CD14-positive monocyte (primary cell): ENCODE results near the gene DNPEP. TPM values are rescaled to one million over a fixed set of nuclear protein-coding genes. Genes with fewer than 3 reads are reported as not detected.

Experiments
- DNase-seq, 3 donors: peaks; one replicate each; pipeline ENCODE4 v3.0.0-alpha.2; 2011 to 2022
- H2AFZ ChIP-seq: 2 replicates; pipeline ENCODE4 v1.6.0; 2012; ENCODE audit warnings: mild to moderate bottlenecking, low read depth, low read length, inconsistent platforms; ENCODE audit not compliant: insufficient read depth, poor library complexity, severe bottlenecking
- H3K27ac ChIP-seq, 2 donors: 1 replicate in 1 of 2; 2 replicates in 1 of 2; pipeline ENCODE4 v1.5.1; 2012 to 2013; ENCODE audit warnings: low read length in 2 of 2, control low read depth in 1 of 2, inconsistent platforms in 1 of 2, low read depth in 1 of 2, mild to moderate bottlenecking in 1 of 2
- H3K27me3 ChIP-seq, 2 donors: one replicate each; pipeline versions ENCODE4 v1.6.0 to v1.6.1; 2011 to 2013; ENCODE audit warnings: low read length in 2 of 2; ENCODE audit not compliant: control insufficient read depth in 2 of 2, insufficient read depth in 2 of 2
- H3K36me3 ChIP-seq, 2 donors: replicated peaks in 1 of 2; 1 replicate in 1 of 2; 2 replicates in 1 of 2; pipeline versions ENCODE4 v1.5.1 to v1.6.1; 2012 to 2013; ENCODE audit warnings: low read length in 2 of 2, control low read depth in 1 of 2, inconsistent platforms in 1 of 2, mild to moderate bottlenecking in 1 of 2; ENCODE audit not compliant: insufficient read depth in 2 of 2, control insufficient read depth in 1 of 2
- H3K4me1 ChIP-seq, 2 donors: 1 replicate in 1 of 2; 2 replicates in 1 of 2; pipeline versions ENCODE4 v1.5.1 to v1.6.1; 2012 to 2013; ENCODE audit warnings: low read length in 2 of 2, control low read depth in 1 of 2, inconsistent platforms in 1 of 2, mild to moderate bottlenecking in 1 of 2, moderate library complexity in 1 of 2; ENCODE audit not compliant: insufficient read depth in 2 of 2, control insufficient read depth in 1 of 2
- H3K4me2 ChIP-seq: replicated peaks from 2 replicates; pipeline ENCODE3; 2012; ENCODE audit warnings: low read length, moderate library complexity, mild to moderate bottlenecking; ENCODE audit not compliant: poor library complexity, severe bottlenecking; ENCODE audit errors: extremely low read depth
- H3K4me3 ChIP-seq, 3 experiments: fragments of 200-600 bp in 1 of 3; sonication (generic) in 1 of 3; replicated peaks in 1 of 3; 1 replicate in 2 of 3; 2 replicates in 1 of 3; pipeline ENCODE4 v1.5.1; 2011 to 2013; ENCODE audit warnings: low read length in 3 of 3, mild to moderate bottlenecking in 3 of 3, control low read depth in 2 of 3, low read depth in 2 of 3, inconsistent platforms in 1 of 3, moderate library complexity in 1 of 3
- H3K79me2 ChIP-seq: 2 replicates; pipeline ENCODE4 v1.6.0; 2012; ENCODE audit warnings: mild to moderate bottlenecking, control low read depth, inconsistent platforms, low read length, moderate library complexity; ENCODE audit not compliant: insufficient read depth
- H3K9ac ChIP-seq: 2 replicates; pipeline ENCODE4 v1.6.0; 2017; ENCODE audit warnings: low read length, mild to moderate bottlenecking; ENCODE audit not compliant: insufficient read depth, poor library complexity, severe bottlenecking
- H3K9me3 ChIP-seq, 2 donors: replicated peaks in 1 of 2; 1 replicate in 1 of 2; 2 replicates in 1 of 2; pipeline versions ENCODE4 v1.5.1 to v1.6.1; 2012 to 2013; ENCODE audit warnings: low read length in 2 of 2, control low read depth in 1 of 2; ENCODE audit not compliant: control insufficient read depth in 1 of 2, insufficient read depth in 1 of 2
- H4K20me1 ChIP-seq: 2 replicates; pipeline ENCODE4 v1.6.0; 2012; ENCODE audit warnings: mild to moderate bottlenecking, low read length, control low read depth, moderate library complexity; ENCODE audit not compliant: insufficient read depth
- H3K27ac Mint-ChIP-seq, 7 donors: one replicate each; pipeline ENCODE4 v1.8.0; 2020; ENCODE audit warnings: mild to moderate bottlenecking in 7 of 7, mixed read lengths in 7 of 7, moderate library complexity in 6 of 7, inconsistent platforms in 2 of 7
- H3K27me3 Mint-ChIP-seq, 3 donors: one replicate each; pipeline ENCODE4 v1.8.0; 2021 to 2022; ENCODE audit warnings: low read depth in 3 of 3, mild to moderate bottlenecking in 3 of 3, mixed read lengths in 3 of 3, moderate library complexity in 3 of 3, inconsistent platforms in 1 of 3
- H3K36me3 Mint-ChIP-seq, 2 donors: one replicate each; pipeline ENCODE4 v1.8.0; 2020; ENCODE audit warnings: mixed read lengths in 2 of 2, inconsistent platforms in 1 of 2, mild to moderate bottlenecking in 1 of 2
- H3K4me1 Mint-ChIP-seq: one replicate; pipeline ENCODE4 v1.8.0; 2020; ENCODE audit warnings: mild to moderate bottlenecking, mixed read lengths
- H3K4me3 Mint-ChIP-seq, 2 donors: one replicate each; pipeline ENCODE4 v1.8.0; 2020; ENCODE audit warnings: mild to moderate bottlenecking in 2 of 2, mixed read lengths in 2 of 2, moderate library complexity in 1 of 2
- H3K9me3 Mint-ChIP-seq, 7 donors: one replicate each; pipeline ENCODE4 v1.8.0; 2020 to 2022; ENCODE audit warnings: mixed read lengths in 7 of 7, mild to moderate bottlenecking in 6 of 7, moderate library complexity in 6 of 7, inconsistent platforms in 2 of 7
- CTCF ChIP-seq: fragments of 200-600 bp; IDR thresholded peaks from one replicate; pipeline ENCODE4 v1.8.0; 2022; ENCODE audit warnings: antibody characterized with exemption, mild to moderate bottlenecking
- whole genome bisulfite sequencing: methylation state at CpG from one replicate; pipeline ENCODE4 v1.1.5; 2013; ENCODE audit warnings: missing lambda C conversion rate; ENCODE audit not compliant: insufficient coverage; 5-methylcytosine and 5-hydroxymethylcytosine counted together
- intact Hi-C, 2 donors: fragments of 100-400 bp; cut with micrococcal nuclease; formaldehyde crosslinking; loops; one replicate each; pipeline versions ENCODE4 v1.15.0 to v1.15.1; 2023
- polyA plus RNA-seq, 3 donors: library from polyadenylated mRNA; depleted of rRNA in 1 of 3; unstranded in 2 of 3; stranded (reverse) in 1 of 3; fragments of 300-500 nt in 2 of 3; fragments of >200 nt in 1 of 3; fragmentation: Illumina TruSeq in 2 of 3; gene quantifications; 1 replicate in 2 of 3; 2 replicates in 1 of 3; pipeline ENCODE4 v1.2.3, GENCODE V29; 2012 to 2021

Gene DNPEP
- polyA plus RNA-seq, 3 donors, result 51.6 to 83.1 (median 60.6) TPM

GRCh38 chr2:219422952-219423534, 35.3 kb upstream of the DNPEP start:
- no peak overlapping the region for H3K27ac ChIP-seq
- peaks cover 18 to 24% of the 10 kb centered on the region in 2 donors for H3K4me1 ChIP-seq
- Mint-ChIP-seq H3K4me3 (no peak overlapping the region), H3K4me1 (peaks cover 16% of the 10 kb centered on the region), H3K36me3 (no peaks in the 10 kb centered on the region), H3K27me3 (peaks cover 41 to 58% (median 52%) of the 10 kb centered on the region in 3 donors), H3K27ac (no peak overlapping the region), H3K9me3 (peaks cover 0 to 3% (median 1%) of the 10 kb centered on the region in 7 donors)
- intact Hi-C loops, result loop anchor here in 1 of 2 donors (10.0 kb wide), 1 partner anchor 192 kb away; no protein-coding TSS in a partner anchor
- H2AFZ ChIP-seq, result no peak overlapping the region
- H3K36me3 ChIP-seq, result no peaks in the 10 kb centered on the region
- no peak overlapping the region for H3K9ac ChIP-seq
- DNase-seq, result no peak
- 94% methylated on average over 6 of the region's 8 CpGs for WGBS
- no peaks in the 10 kb centered on the region for H3K79me2 ChIP-seq
- no peak overlapping the region for H3K4me2 ChIP-seq
- peaks cover 4 to 20% of the 10 kb centered on the region in 2 donors for H3K27me3 ChIP-seq
- H3K9me3 ChIP-seq, result no peaks in the 10 kb centered on the region
- no peak for TF ChIP-seq CTCF
- H4K20me1 ChIP-seq, result no peaks in the 10 kb centered on the region
- no peak overlapping the region for H3K4me3 ChIP-seq

- H3K27me3 Mint-ChIP-seq, result peaks cover 37 to 56% (median 49%) of the 10 kb centered on the region in 3 donors
- H2AFZ ChIP-seq, result no peak overlapping the region
- intact Hi-C loops, result loop anchor here in 1 of 2 donors (10.0 kb wide), 1 partner anchor 193 kb away; no protein-coding TSS in a partner anchor
- no peaks in the 10 kb centered on the region for H4K20me1 ChIP-seq
- no peak overlapping the region for H3K4me3 Mint-ChIP-seq
- peaks cover 21 to 32% of the 10 kb centered on the region in 2 donors for H3K4me1 ChIP-seq
- no peak overlapping the region for H3K27ac Mint-ChIP-seq
- H3K79me2 ChIP-seq, result no peaks in the 10 kb centered on the region
- WGBS, result 92% methylated on average over 13 of the region's 17 CpGs
- no peak overlapping the region for H3K4me3 ChIP-seq
- peaks cover 21% of the 10 kb centered on the region for H3K4me1 Mint-ChIP-seq
- DNase-seq, result no peak
- peaks cover 6 to 32% of the 10 kb centered on the region in 2 donors for H3K27me3 ChIP-seq
- no peaks in the 10 kb centered on the region for H3K9me3 ChIP-seq
- no peak overlapping the region for H3K4me2 ChIP-seq
- H3K27ac ChIP-seq, result no peak overlapping the region
- no peaks in the 10 kb centered on the region for H3K36me3 ChIP-seq
- TF ChIP-seq CTCF, result no peak
- peaks cover 0 to 3% (median 2%) of the 10 kb centered on the region in 7 donors for H3K9me3 Mint-ChIP-seq
- H3K36me3 Mint-ChIP-seq, result no peaks in the 10 kb centered on the region
- H3K9ac ChIP-seq, result no peak overlapping the region
Measured at GRCh38 chr2:219421323-219421722, 33.6 kb upstream of the DNPEP start.
